ENCODE results near the gene CHPF2.

CHPF2 gene

GRCh38 chr7:151235091-151235787 is 3.0 kb downstream of the CHPF2 start:
- no peak for DNase-seq

GRCh38 chr7:151236406-151236805 is 4.1 kb downstream of the CHPF2 start:
- DNase-seq: no peak

GRCh38 chr7:151237244-151238189 is 5.2 kb downstream of the CHPF2 start:
- no peak for DNase-seq

- DNase-seq: no peak
These were observed 6.0 kb downstream of the CHPF2 start for GRCh38 chr7:151238190-151238810.

GRCh38 chr7:151238924-151239836 is 6.9 kb downstream of the CHPF2 start:
- DNase-seq: no peak

- DNase-seq: no peak
These were observed 7.7 kb downstream of the CHPF2 start for GRCh38 chr7:151239837-151240459.

- DNase-seq: no peak
These were observed 8.3 kb downstream of the CHPF2 start for GRCh38 chr7:151240536-151240935.

GRCh38 chr7:151240942-151241754 is 8.9 kb downstream of the CHPF2 start:
- no peak for DNase-seq

GRCh38 chr7:151241755-151242096 is 9.4 kb downstream of the CHPF2 start:
- DNase-seq: no peak

GRCh38 chr7:151242159-151243044 is 10.1 kb downstream of the CHPF2 start:
- no peak for DNase-seq

GRCh38 chr7:151243045-151243349 is 10.7 kb downstream of the CHPF2 start:
- no peak for DNase-seq

- no peak for DNase-seq
These were observed 11.3 kb downstream of the CHPF2 start for GRCh38 chr7:151243408-151244195.

GRCh38 chr7:151244196-151244840 is 12.0 kb downstream of the CHPF2 start:
- DNase-seq: no peak

- DNase-seq: no peak
These were observed 12.6 kb downstream of the CHPF2 start for GRCh38 chr7:151244841-151245346.

- DNase-seq: no peak
These were observed 13.2 kb downstream of the CHPF2 start for GRCh38 chr7:151245360-151246101.

GRCh38 chr7:151246102-151246850 is 14.0 kb downstream of the CHPF2 start:
- DNase-seq: no peak

Measured in NCI-H187 treated with DMSO at 0.1 percent for 48 hours (cell line).